K562 (cell line): ENCODE measurements around the gene ATG4D. TPM values are rescaled to one million over a fixed set of nuclear protein-coding genes. Genes with fewer than 3 reads are reported as not detected.
A peak's percentile ranks its signal among the peaks of the same experiment; 100 is the strongest.

ENCODE experiments used
- BHLHE40 ChIP-seq: IDR thresholded peaks from 2 replicates; pipeline ENCODE4 v1.6.1; 2011; ENCODE audit warnings: low read length, improper control_type of control experiment
- CC2D1A ChIP-seq: fragments of 450-650 bp; IDR thresholded peaks from 2 replicates; pipeline ENCODE4 v1.6.1; 2017; ENCODE audit warnings: mild to moderate bottlenecking
- EZH2 ChIP-seq: IDR thresholded peaks from 2 replicates; pipeline ENCODE4 v1.6.1; 2012; ENCODE audit warnings: low read depth, mild to moderate bottlenecking, inconsistent platforms, low read length, borderline replicate concordance
- HMG20A ChIP-seq: fragments of 450-650 bp; formaldehyde crosslinking; conservative IDR thresholded peaks from 2 replicates; pipeline ENCODE4 v1.4.0; 2020; ENCODE audit warnings: mild to moderate bottlenecking, mixed read lengths
- KDM1A ChIP-seq, 2 experiments: fragments of 450-650 bp; IDR thresholded peaks; 2 replicates each; pipeline ENCODE4 v1.6.1; 2016; ENCODE audit warnings: mild to moderate bottlenecking in 2 of 2
- SP1 ChIP-seq: sonication (generic); formaldehyde crosslinking; IDR thresholded peaks from 2 replicates; pipeline ENCODE4 v1.8.1; 2022; ENCODE audit warnings: mild to moderate bottlenecking, missing genetic modification reagents
- TCFL5 ChIP-seq: fragments of 250-450 bp; sonication (Bioruptor Pico); conservative IDR thresholded peaks from 2 replicates; pipeline ENCODE4 v1.6.1; 2021; ENCODE audit warnings: mild to moderate bottlenecking, moderate library complexity, matching md5 sums
- WHSC1 ChIP-seq: IDR thresholded peaks from one replicate; pipeline ENCODE4 v1.6.1; 2012; ENCODE audit warnings: low read length, control low read depth, inconsistent platforms
- polyA plus RNA-seq, 8 experiments: library from polyadenylated mRNA; depleted of rRNA in 4 of 8; stranded (reverse) in 5 of 8; unstranded in 3 of 8; fragments of >200 nt; fragmentation: Nextera tagmentation in 2 of 8; fragmentation: Illumina TruSeq in 1 of 8; extraction: Ambion mirVana in 2 of 8; extraction: Trizol in 1 of 8; gene quantifications; 2 replicates each; pipeline versions ENCODE4 v1.2.1 to v1.2.3, GENCODE V29; 2011 to 2014; ENCODE audit warnings: inconsistent platforms in 1 of 8, missing spikeins in 1 of 8
- total RNA-seq, 7 experiments: library from RNA; depleted of rRNA in 6 of 7; stranded (reverse); fragments of >200 nt in 6 of 7; fragmentation: Illumina TruSeq in 2 of 7; extraction: Trizol in 2 of 7; gene quantifications; 2 replicates each; pipeline versions ENCODE4 v1.2.1 to v1.2.3, GENCODE V29; 2011 to 2021; ENCODE audit warnings: low replicate concordance in 1 of 7
- TF ChIP-seq, protein P1 (sequence below): fragments of 250-450 bp; sonication (Bioruptor Pico); IDR thresholded peaks from 2 replicates; pipeline ENCODE4 v1.5.0; 2022; ENCODE audit warnings: mild to moderate bottlenecking
- TF ChIP-seq, protein P2 (sequence below): sonication (generic); formaldehyde crosslinking; IDR thresholded peaks from 2 replicates; pipeline ENCODE4 v1.8.0; 2023; ENCODE audit warnings: mild to moderate bottlenecking, missing genetic modification reagents
- TF ChIP-seq, protein P3 (sequence below), 2 experiments: fragments of 450-650 bp; IDR thresholded peaks; 2 replicates each; pipeline ENCODE4 v1.6.1; 2016
- TF ChIP-seq, protein P4 (sequence below): sonication (generic); formaldehyde crosslinking; IDR thresholded peaks from 2 replicates; pipeline ENCODE4 v1.8.0; 2022; ENCODE audit warnings: missing genetic modification reagents, mild to moderate bottlenecking, moderate library complexity, borderline replicate concordance
- TF ChIP-seq, protein P5 (sequence below): fragments of 150-350 bp; IDR thresholded peaks from 2 replicates; pipeline ENCODE4 v1.6.1; 2014; ENCODE audit warnings: low read depth, mild to moderate bottlenecking, low read length, borderline replicate concordance
- TF ChIP-seq, protein P6 (sequence below): fragments of 450-650 bp; IDR thresholded peaks from 2 replicates; pipeline ENCODE4 v1.6.1; 2017; ENCODE audit warnings: antibody characterized with exemption, mild to moderate bottlenecking

The ATG4D gene
- total and polyA plus RNA-seq, 9 of the 15 experiments (the other 6 are each of a cell fraction or from before 2014, with no cell fraction given) = 0.51 to 66.1 (median 22.9) TPM

DNA sequence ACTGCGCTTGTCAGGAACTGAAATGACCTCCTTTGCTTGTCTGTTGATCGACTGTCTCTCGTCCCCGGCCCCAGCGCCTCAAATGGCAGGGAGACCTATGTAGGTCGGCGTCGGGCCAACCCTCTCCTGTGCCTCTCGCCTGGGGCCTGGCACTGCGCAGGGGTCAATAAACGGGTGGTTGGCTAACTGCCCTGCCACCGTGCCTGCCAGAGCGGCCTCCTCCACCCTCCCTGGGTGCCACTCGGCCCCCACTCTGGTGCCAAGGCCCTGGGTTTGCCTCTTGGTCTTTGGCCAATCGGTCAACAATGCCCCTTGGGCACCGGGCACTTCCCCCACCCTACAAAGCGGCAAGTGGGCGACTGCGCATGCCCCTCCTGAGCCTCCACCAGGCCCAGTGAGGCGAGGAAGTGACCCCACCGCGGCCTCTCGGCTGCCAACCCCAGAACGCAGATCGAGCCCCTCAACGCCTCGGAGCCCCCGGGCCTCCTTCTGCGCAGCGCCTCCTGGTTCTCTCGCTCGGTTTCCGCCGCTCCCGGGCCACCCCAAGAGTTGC, 41.7 kb upstream of the ATG4D start (continued):
- TF ChIP-seq, protein P1, sequence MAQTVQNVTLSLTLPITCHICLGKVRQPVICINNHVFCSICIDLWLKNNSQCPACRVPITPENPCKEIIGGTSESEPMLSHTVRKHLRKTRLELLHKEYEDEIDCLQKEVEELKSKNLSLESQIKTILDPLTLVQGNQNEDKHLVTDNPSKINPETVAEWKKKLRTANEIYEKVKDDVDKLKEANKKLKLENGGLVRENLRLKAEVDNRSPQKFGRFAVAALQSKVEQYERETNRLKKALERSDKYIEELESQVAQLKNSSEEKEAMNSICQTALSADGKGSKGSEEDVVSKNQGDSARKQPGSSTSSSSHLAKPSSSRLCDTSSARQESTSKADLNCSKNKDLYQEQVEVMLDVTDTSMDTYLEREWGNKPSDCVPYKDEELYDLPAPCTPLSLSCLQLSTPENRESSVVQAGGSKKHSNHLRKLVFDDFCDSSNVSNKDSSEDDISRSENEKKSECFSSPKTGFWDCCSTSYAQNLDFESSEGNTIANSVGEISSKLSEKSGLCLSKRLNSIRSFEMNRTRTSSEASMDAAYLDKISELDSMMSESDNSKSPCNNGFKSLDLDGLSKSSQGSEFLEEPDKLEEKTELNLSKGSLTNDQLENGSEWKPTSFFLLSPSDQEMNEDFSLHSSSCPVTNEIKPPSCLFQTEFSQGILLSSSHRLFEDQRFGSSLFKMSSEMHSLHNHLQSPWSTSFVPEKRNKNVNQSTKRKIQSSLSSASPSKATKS (CRISPR knock-in tag) = no peak
- TF ChIP-seq TCFL5 (CRISPR knock-in tag) (no peak), WHSC1 (no peak), EZH2 (no peak), SP1 (CRISPR knock-in tag) (peak; percentile 61), CC2D1A (no peak), BHLHE40 (no peak), HMG20A (no peak), KDM1A (IDR thresholded peaks at IDR 0.05) (no peak)
- TF ChIP-seq, protein P2, sequence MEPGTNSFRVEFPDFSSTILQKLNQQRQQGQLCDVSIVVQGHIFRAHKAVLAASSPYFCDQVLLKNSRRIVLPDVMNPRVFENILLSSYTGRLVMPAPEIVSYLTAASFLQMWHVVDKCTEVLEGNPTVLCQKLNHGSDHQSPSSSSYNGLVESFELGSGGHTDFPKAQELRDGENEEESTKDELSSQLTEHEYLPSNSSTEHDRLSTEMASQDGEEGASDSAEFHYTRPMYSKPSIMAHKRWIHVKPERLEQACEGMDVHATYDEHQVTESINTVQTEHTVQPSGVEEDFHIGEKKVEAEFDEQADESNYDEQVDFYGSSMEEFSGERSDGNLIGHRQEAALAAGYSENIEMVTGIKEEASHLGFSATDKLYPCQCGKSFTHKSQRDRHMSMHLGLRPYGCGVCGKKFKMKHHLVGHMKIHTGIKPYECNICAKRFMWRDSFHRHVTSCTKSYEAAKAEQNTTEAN = no peak
- TF ChIP-seq, protein P3, sequence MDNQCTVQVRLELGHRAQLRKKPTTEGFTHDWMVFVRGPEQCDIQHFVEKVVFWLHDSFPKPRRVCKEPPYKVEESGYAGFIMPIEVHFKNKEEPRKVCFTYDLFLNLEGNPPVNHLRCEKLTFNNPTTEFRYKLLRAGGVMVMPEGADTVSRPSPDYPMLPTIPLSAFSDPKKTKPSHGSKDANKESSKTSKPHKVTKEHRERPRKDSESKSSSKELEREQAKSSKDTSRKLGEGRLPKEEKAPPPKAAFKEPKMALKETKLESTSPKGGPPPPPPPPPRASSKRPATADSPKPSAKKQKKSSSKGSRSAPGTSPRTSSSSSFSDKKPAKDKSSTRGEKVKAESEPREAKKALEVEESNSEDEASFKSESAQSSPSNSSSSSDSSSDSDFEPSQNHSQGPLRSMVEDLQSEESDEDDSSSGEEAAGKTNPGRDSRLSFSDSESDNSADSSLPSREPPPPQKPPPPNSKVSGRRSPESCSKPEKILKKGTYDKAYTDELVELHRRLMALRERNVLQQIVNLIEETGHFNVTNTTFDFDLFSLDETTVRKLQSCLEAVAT (IDR thresholded peaks at IDR 0.05) = no peak
- TF ChIP-seq, protein P4, sequence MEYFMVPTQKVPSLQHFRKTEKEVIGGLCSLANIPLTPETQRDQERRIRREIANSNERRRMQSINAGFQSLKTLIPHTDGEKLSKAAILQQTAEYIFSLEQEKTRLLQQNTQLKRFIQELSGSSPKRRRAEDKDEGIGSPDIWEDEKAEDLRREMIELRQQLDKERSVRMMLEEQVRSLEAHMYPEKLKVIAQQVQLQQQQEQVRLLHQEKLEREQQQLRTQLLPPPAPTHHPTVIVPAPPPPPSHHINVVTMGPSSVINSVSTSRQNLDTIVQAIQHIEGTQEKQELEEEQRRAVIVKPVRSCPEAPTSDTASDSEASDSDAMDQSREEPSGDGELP (CRISPR knock-in tag) = no peak
- TF ChIP-seq, protein P5, sequence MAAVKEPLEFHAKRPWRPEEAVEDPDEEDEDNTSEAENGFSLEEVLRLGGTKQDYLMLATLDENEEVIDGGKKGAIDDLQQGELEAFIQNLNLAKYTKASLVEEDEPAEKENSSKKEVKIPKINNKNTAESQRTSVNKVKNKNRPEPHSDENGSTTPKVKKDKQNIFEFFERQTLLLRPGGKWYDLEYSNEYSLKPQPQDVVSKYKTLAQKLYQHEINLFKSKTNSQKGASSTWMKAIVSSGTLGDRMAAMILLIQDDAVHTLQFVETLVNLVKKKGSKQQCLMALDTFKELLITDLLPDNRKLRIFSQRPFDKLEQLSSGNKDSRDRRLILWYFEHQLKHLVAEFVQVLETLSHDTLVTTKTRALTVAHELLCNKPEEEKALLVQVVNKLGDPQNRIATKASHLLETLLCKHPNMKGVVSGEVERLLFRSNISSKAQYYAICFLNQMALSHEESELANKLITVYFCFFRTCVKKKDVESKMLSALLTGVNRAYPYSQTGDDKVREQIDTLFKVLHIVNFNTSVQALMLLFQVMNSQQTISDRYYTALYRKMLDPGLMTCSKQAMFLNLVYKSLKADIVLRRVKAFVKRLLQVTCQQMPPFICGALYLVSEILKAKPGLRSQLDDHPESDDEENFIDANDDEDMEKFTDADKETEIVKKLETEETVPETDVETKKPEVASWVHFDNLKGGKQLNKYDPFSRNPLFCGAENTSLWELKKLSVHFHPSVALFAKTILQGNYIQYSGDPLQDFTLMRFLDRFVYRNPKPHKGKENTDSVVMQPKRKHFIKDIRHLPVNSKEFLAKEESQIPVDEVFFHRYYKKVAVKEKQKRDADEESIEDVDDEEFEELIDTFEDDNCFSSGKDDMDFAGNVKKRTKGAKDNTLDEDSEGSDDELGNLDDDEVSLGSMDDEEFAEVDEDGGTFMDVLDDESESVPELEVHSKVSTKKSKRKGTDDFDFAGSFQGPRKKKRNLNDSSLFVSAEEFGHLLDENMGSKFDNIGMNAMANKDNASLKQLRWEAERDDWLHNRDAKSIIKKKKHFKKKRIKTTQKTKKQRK = no peak
- TF ChIP-seq, protein P6, sequence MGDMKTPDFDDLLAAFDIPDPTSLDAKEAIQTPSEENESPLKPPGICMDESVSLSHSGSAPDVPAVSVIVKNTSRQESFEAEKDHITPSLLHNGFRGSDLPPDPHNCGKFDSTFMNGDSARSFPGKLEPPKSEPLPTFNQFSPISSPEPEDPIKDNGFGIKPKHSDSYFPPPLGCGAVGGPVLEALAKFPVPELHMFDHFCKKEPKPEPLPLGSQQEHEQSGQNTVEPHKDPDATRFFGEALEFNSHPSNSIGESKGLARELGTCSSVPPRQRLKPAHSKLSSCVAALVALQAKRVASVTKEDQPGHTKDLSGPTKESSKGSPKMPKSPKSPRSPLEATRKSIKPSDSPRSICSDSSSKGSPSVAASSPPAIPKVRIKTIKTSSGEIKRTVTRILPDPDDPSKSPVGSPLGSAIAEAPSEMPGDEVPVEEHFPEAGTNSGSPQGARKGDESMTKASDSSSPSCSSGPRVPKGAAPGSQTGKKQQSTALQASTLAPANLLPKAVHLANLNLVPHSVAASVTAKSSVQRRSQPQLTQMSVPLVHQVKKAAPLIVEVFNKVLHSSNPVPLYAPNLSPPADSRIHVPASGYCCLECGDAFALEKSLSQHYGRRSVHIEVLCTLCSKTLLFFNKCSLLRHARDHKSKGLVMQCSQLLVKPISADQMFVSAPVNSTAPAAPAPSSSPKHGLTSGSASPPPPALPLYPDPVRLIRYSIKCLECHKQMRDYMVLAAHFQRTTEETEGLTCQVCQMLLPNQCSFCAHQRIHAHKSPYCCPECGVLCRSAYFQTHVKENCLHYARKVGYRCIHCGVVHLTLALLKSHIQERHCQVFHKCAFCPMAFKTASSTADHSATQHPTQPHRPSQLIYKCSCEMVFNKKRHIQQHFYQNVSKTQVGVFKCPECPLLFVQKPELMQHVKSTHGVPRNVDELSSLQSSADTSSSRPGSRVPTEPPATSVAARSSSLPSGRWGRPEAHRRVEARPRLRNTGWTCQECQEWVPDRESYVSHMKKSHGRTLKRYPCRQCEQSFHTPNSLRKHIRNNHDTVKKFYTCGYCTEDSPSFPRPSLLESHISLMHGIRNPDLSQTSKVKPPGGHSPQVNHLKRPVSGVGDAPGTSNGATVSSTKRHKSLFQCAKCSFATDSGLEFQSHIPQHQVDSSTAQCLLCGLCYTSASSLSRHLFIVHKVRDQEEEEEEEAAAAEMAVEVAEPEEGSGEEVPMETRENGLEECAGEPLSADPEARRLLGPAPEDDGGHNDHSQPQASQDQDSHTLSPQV = peak; percentile 30; the same call in 1 of the 2 replicates
